Caco-2 (cell line): ENCODE data around the gene EPS8L3. TPM values are rescaled to one million over a fixed set of nuclear protein-coding genes. Genes with fewer than 3 reads are reported as not detected.

Experiments used
- BruUV-seq: library from RNA; stranded (reverse); fragments of 400-500 nt; replicated peaks from 2 replicates; lab custom pipeline; 2021; lab: Mats Ljungman, UMichigan
- CTCF ChIA-PET: fragments of 300-600 bp; sonication (Branson Sonifier 250); formaldehyde crosslinking; loops from one replicate; lab custom pipeline; 2022; ENCODE audit warnings: antibody characterized with exemption; lab: Charles Lee
- POLR2A ChIA-PET: fragments of 300-600 bp; sonication (Branson Sonifier 250); formaldehyde crosslinking; loops from one replicate; lab custom pipeline; 2022; ENCODE audit warnings: antibody characterized with exemption; lab: Charles Lee
- DNase-seq, 2 experiments: peaks; one replicate each; pipeline versions ENCODE4 v3.0.0 to v3.0.0-alpha.2; 2020 to 2022
- H3K27me3 ChIP-seq: replicated peaks from 2 replicates; pipeline ENCODE4 v1.6.0; 2011; ENCODE audit warnings: low read length; ENCODE audit not compliant: control insufficient read depth, insufficient read depth
- H3K36me3 ChIP-seq: 2 replicates; pipeline ENCODE4 v1.5.1; 2011; ENCODE audit warnings: low read length; ENCODE audit not compliant: control insufficient read depth, insufficient read depth
- H3K4me1 ChIP-seq: fragments of 250-450 bp; sonication (Bioruptor Pico); 2 replicates; pipeline ENCODE4 v1.5.1; 2020; ENCODE audit warnings: mild to moderate bottlenecking
- H3K4me3 ChIP-seq: 2 replicates; pipeline ENCODE4 v1.5.1; 2011; ENCODE audit warnings: low read depth, mild to moderate bottlenecking, control low read depth, low read length
- H3K9me3 ChIP-seq: fragments of 250-450 bp; sonication (Bioruptor Pico); 2 replicates; pipeline ENCODE4 v1.5.1; 2020; ENCODE audit warnings: mild to moderate bottlenecking, moderate library complexity
- H3K27ac Mint-ChIP-seq: one replicate; pipeline ENCODE4 v1.8.0; 2022; ENCODE audit warnings: mixed read lengths; ENCODE audit not compliant: unreplicated experiment
- H3K27me3 Mint-ChIP-seq: one replicate; pipeline ENCODE4 v1.8.0; 2022; ENCODE audit warnings: mixed read lengths; ENCODE audit not compliant: insufficient read depth, unreplicated experiment
- H3K36me3 Mint-ChIP-seq: one replicate; pipeline ENCODE4 v1.8.0; 2022; ENCODE audit warnings: mild to moderate bottlenecking, mixed read lengths; ENCODE audit not compliant: insufficient read depth, unreplicated experiment
- H3K4me1 Mint-ChIP-seq: one replicate; pipeline ENCODE4 v1.8.0; 2022; ENCODE audit warnings: low read depth, mixed read lengths; ENCODE audit not compliant: unreplicated experiment
- H3K4me3 Mint-ChIP-seq: one replicate; pipeline ENCODE4 v1.8.0; 2022; ENCODE audit warnings: mild to moderate bottlenecking, moderate library complexity, mixed read lengths; ENCODE audit not compliant: unreplicated experiment
- H3K9me3 Mint-ChIP-seq: one replicate; pipeline ENCODE4 v1.8.0; 2022; ENCODE audit warnings: mixed read lengths; ENCODE audit not compliant: unreplicated experiment
- intact Hi-C: fragments of 100-400 bp; cut with micrococcal nuclease; formaldehyde crosslinking; loops from one replicate; pipeline ENCODE4 v1.10.0; 2022; ENCODE audit not compliant: unreplicated experiment
- total RNA-seq: library from RNA; stranded (reverse); gene quantifications from 2 replicates; pipeline ENCODE4 v1.2.3, GENCODE V29; 2022
- TF ChIP-seq, protein P1 (sequence below), 2 experiments: fragments of 200-600 bp in 1 of 2; IDR thresholded peaks; 1 replicate in 1 of 2; 2 replicates in 1 of 2; pipeline versions ENCODE4 v1.5.1 to v1.8.0; 2011 to 2022; ENCODE audit warnings: antibody characterized with exemption in 1 of 2, control low read depth in 1 of 2, inconsistent platforms in 1 of 2, low read depth in 1 of 2, low read length in 1 of 2, mild to moderate bottlenecking in 1 of 2, moderate library complexity in 1 of 2; ENCODE audit not compliant: insufficient read depth in 1 of 2, severe bottlenecking in 1 of 2, unreplicated experiment in 1 of 2

EPS8L3 gene
- total RNA-seq, 1 experiment from 2014 or later: 15.3 TPM

DNA sequence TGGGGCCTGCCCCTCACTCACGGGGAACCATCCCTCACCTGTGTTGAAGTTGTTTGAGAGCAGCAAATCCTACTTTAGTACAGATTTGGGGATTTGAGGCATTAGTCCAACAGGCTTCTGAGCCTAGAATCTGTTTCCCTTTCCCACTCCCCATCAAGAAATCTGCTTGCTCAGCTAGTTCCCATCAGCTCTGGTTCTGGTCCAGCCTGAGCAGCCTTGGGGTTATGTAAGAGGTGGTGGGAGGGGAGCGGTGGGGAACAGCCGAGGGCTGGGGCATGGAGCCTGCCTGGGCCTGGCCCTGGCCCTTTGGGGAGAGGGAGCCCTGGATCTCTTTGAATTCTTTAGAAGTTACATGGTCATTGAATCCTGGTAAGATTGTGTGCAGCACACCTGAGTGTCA lies 47.6 kb downstream of the EPS8L3 start:
- CTCF ChIA-PET: no interaction called here
- intact Hi-C loops: no loop called here
- POLR2A ChIA-PET: no interaction called here
- Mint-ChIP-seq H3K4me3 (no peak overlapping the region), H3K36me3 (no peaks in the 10 kb centered on the region), H3K27me3 (no peaks in the 10 kb centered on the region), H3K27ac (no peak overlapping the region), H3K4me1 (peaks cover 7% of the 10 kb centered on the region), H3K9me3 (no peaks in the 10 kb centered on the region)
- H3K4me1 ChIP-seq: peaks cover 4% of the 10 kb centered on the region; the same call in 1 of the 2 replicates
- TF ChIP-seq, protein P1, sequence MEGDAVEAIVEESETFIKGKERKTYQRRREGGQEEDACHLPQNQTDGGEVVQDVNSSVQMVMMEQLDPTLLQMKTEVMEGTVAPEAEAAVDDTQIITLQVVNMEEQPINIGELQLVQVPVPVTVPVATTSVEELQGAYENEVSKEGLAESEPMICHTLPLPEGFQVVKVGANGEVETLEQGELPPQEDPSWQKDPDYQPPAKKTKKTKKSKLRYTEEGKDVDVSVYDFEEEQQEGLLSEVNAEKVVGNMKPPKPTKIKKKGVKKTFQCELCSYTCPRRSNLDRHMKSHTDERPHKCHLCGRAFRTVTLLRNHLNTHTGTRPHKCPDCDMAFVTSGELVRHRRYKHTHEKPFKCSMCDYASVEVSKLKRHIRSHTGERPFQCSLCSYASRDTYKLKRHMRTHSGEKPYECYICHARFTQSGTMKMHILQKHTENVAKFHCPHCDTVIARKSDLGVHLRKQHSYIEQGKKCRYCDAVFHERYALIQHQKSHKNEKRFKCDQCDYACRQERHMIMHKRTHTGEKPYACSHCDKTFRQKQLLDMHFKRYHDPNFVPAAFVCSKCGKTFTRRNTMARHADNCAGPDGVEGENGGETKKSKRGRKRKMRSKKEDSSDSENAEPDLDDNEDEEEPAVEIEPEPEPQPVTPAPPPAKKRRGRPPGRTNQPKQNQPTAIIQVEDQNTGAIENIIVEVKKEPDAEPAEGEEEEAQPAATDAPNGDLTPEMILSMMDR (IDR thresholded peaks at IDR 0.05; ENCODE audit: insufficient read depth in 1 of 2, low read depth in 1 of 2, low read length in 1 of 2, severe bottlenecking in 1 of 2, unreplicated experiment in 1 of 2): no peak
- no peaks in the 10 kb centered on the region for H3K36me3 ChIP-seq
- H3K4me3 ChIP-seq: no peak overlapping the region
- no peaks in the 10 kb centered on the region for H3K27me3 ChIP-seq
- H3K9me3 ChIP-seq: no peaks in the 10 kb centered on the region
- DNase-seq: no peak
- BruUV-seq: no TSS peak

DNA sequence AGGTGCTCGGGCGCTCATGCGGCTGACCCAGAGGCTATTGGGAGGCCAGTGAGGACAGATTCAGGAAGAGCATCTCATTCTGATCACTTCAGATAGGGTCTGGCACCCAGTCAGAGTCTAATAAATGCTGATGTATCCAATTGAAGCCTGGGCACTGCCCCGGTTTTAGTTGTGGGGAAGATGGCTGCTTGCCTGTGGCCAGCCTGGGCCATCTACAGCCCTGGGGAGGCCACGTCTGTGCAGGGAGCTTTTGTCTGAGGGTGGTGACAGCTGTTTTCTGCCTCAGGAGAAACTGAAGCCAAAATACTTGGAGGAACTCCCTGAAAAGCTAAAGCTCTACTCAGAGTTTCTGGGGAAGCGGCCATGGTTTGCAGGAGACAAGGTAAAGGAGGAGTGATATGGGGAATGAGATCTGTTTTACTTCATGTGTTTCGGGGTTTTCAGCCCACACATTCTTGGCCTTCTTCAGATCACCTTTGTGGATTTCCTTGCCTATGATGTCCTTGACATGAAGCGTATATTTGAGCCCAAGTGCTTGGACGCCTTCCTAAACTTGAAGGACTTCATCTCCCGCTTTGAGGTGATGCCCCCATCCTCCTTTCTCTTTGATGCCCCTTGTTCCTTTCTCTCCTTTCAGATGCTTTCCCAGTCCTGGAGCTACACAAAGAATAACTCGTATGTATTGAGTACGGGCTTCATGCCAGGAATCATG lies 48.9 kb downstream of the EPS8L3 start:
- intact Hi-C loops: no loop called here
- Histone ChIP-seq H3K4me1 (peaks cover 4% of the 10 kb centered on the region; the same call in 1 of the 2 replicates), H3K9me3 (no peaks in the 10 kb centered on the region), H3K36me3 (no peaks in the 10 kb centered on the region), H3K4me3 (no peak overlapping the region), H3K27me3 (no peaks in the 10 kb centered on the region)
- POLR2A ChIA-PET: no interaction called here
- H3K4me3 Mint-ChIP-seq: no peak overlapping the region
- H3K4me1 Mint-ChIP-seq: peaks cover 7% of the 10 kb centered on the region
- no TSS peak for BruUV-seq
- TF ChIP-seq, protein P1 (IDR thresholded peaks at IDR 0.05; ENCODE audit: insufficient read depth in 1 of 2, low read depth in 1 of 2, low read length in 1 of 2, severe bottlenecking in 1 of 2, unreplicated experiment in 1 of 2): no peak
- no peak for DNase-seq
- no peak overlapping the region for H3K27ac Mint-ChIP-seq
- no peaks in the 10 kb centered on the region for H3K27me3 Mint-ChIP-seq
- no peaks in the 10 kb centered on the region for H3K9me3 Mint-ChIP-seq
- H3K36me3 Mint-ChIP-seq: no peaks in the 10 kb centered on the region
- CTCF ChIA-PET: no interaction called here

DNA sequence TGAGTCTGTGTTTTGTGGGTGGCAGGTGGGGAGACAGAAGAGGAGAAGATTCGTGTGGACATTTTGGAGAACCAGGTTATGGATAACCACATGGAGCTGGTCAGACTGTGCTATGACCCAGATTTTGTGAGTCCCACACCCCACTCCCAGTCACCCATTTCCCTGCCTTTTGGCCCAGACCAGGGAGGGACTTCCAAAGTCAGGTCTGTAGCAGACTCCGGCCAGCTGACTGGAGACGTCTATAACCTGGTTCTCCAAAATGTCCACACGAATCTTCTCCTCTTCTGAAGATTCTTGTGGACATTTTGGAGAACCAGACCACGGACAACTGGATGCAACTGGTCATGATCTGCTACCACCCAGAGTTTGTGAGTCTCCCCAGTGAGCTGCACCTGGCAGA lies 50.1 kb downstream of the EPS8L3 start:
- Mint-ChIP-seq H3K36me3 (no peaks in the 10 kb centered on the region), H3K9me3 (peaks cover 3% of the 10 kb centered on the region), H3K4me3 (no peak overlapping the region), H3K4me1 (peaks cover 4% of the 10 kb centered on the region), H3K27ac (no peak overlapping the region), H3K27me3 (no peaks in the 10 kb centered on the region)
- no TSS peak for BruUV-seq
- intact Hi-C loops: no loop called here
- TF ChIP-seq, protein P1 (IDR thresholded peaks at IDR 0.05; ENCODE audit: insufficient read depth in 1 of 2, low read depth in 1 of 2, low read length in 1 of 2, severe bottlenecking in 1 of 2, unreplicated experiment in 1 of 2): no peak
- Histone ChIP-seq H3K36me3 (no peaks in the 10 kb centered on the region), H3K4me3 (no peak overlapping the region), H3K4me1 (no peaks in the 10 kb centered on the region), H3K27me3 (no peaks in the 10 kb centered on the region), H3K9me3 (no peaks in the 10 kb centered on the region; the same call in 1 of the 2 replicates)
- no peak for DNase-seq
- POLR2A ChIA-PET: no interaction called here
- CTCF ChIA-PET: no interaction called here
